GM23338 (cell line): ENCODE measurements around the gene LTBP2. TPM values are rescaled to one million over a fixed set of nuclear protein-coding genes. Genes with fewer than 3 reads are reported as not detected.
A peak's percentile ranks its signal among the peaks of the same experiment; 100 is the strongest.

Experiments used
- ATAC-seq: fragments of 200-7000 bp; cut with Tn5 transposase; 3 replicates; pipeline ENCODE4 v1.9.1; 2020
- DNase-seq: peaks from one replicate; pipeline ENCODE4 v3.0.0-alpha.2; 2015; ENCODE audit warnings: low spot score
- H2AFZ ChIP-seq: fragments of 200-600 bp; sonication (generic); 2 replicates; pipeline ENCODE4 v1.8.0; 2016; ENCODE audit warnings: antibody characterized with exemption, mild to moderate bottlenecking, moderate library complexity
- H3F3A ChIP-seq: fragments of 200-600 bp; sonication (generic); replicated peaks from 2 replicates; pipeline ENCODE4 v1.8.0; 2017; ENCODE audit warnings: antibody characterized with exemption, mixed run types, low read depth
- H3K27ac ChIP-seq: fragments of 200-600 bp; sonication (generic); 2 replicates; pipeline ENCODE4 v1.6.1; 2016; ENCODE audit warnings: low read depth
- H3K27me3 ChIP-seq: fragments of 200-600 bp; sonication (generic); 2 replicates; pipeline ENCODE4 v1.8.0; 2016; ENCODE audit warnings: mild to moderate bottlenecking, mixed run types, moderate library complexity; ENCODE audit not compliant: insufficient read depth
- H3K36me3 ChIP-seq: fragments of 200-600 bp; sonication (generic); 2 replicates; pipeline ENCODE4 v1.8.0; 2016; ENCODE audit warnings: mild to moderate bottlenecking; ENCODE audit not compliant: insufficient read depth
- H3K4me1 ChIP-seq: fragments of 200-600 bp; sonication (generic); 2 replicates; pipeline ENCODE4 v1.8.0; 2016; ENCODE audit warnings: mild to moderate bottlenecking, moderate library complexity; ENCODE audit not compliant: insufficient read depth
- H3K4me2 ChIP-seq: fragments of 200-600 bp; sonication (generic); 2 replicates; pipeline ENCODE4 v1.7.1; 2017; ENCODE audit warnings: mixed run types
- H3K4me3 ChIP-seq: fragments of 200-600 bp; sonication (generic); 2 replicates; pipeline ENCODE4 v1.6.1; 2016; ENCODE audit warnings: mixed run types
- H3K79me2 ChIP-seq: fragments of 200-600 bp; sonication (generic); replicated peaks from 2 replicates; pipeline ENCODE4 v1.8.0; 2017; ENCODE audit warnings: mild to moderate bottlenecking; ENCODE audit not compliant: insufficient read depth
- H3K9me2 ChIP-seq: fragments of 200-600 bp; sonication (generic); 2 replicates; pipeline ENCODE4 v1.8.0; 2017; ENCODE audit not compliant: insufficient read depth
- H4K20me1 ChIP-seq: fragments of 200-600 bp; sonication (generic); replicated peaks from 2 replicates; pipeline ENCODE4 v1.8.0; 2017; ENCODE audit warnings: mild to moderate bottlenecking; ENCODE audit not compliant: insufficient read depth
- H3K27ac Mint-ChIP-seq: 2 replicates; pipeline ENCODE4 v1.8.0; 2020; ENCODE audit warnings: inconsistent platforms, mild to moderate bottlenecking, moderate library complexity, mixed read lengths
- H3K27me3 Mint-ChIP-seq: 3 replicates; pipeline ENCODE4 v1.8.0; 2022; ENCODE audit warnings: low read depth, mild to moderate bottlenecking, moderate library complexity, mixed read lengths, inconsistent platforms; ENCODE audit not compliant: insufficient read depth, poor library complexity
- H3K36me3 Mint-ChIP-seq: 3 replicates; pipeline ENCODE4 v1.8.0; 2021; ENCODE audit warnings: low read depth, mild to moderate bottlenecking, inconsistent platforms, moderate library complexity, mixed read lengths
- H3K4me1 Mint-ChIP-seq: 3 replicates; pipeline ENCODE4 v1.8.0; 2020; ENCODE audit warnings: mild to moderate bottlenecking, inconsistent platforms, mixed read lengths
- H3K4me3 Mint-ChIP-seq: 3 replicates; pipeline ENCODE4 v1.8.0; 2021; ENCODE audit warnings: moderate library complexity, mild to moderate bottlenecking, inconsistent platforms, mixed read lengths
- H3K9me3 Mint-ChIP-seq: 3 replicates; pipeline ENCODE4 v1.8.0; 2020; ENCODE audit warnings: moderate library complexity, mild to moderate bottlenecking, inconsistent platforms, mixed read lengths
- CTCF ChIP-seq, 2 experiments: fragments of 200-600 bp in 1 of 2; sonication (generic) in 1 of 2; conservative IDR thresholded peaks; 2 replicates each; pipeline versions ENCODE4 v1.5.1 to v1.6.1; 2016 to 2017; ENCODE audit warnings: antibody characterized with exemption in 2 of 2, low read depth in 2 of 2, mild to moderate bottlenecking in 2 of 2, moderate library complexity in 1 of 2
- ETS1 ChIP-seq: IDR thresholded peaks from 2 replicates; pipeline ENCODE4 v1.6.1; 2016; ENCODE audit warnings: antibody characterized with exemption
- POLR2AphosphoS5 ChIP-seq: IDR thresholded peaks from 2 replicates; pipeline ENCODE4 v1.6.1; 2016; ENCODE audit warnings: antibody characterized with exemption, low read depth
- STAT1 ChIP-seq: IDR thresholded peaks from one replicate; pipeline ENCODE4 v1.6.1; 2016; ENCODE audit warnings: antibody characterized with exemption; ENCODE audit not compliant: unreplicated experiment
- ZNF462 ChIP-seq: fragments of 250-450 bp; sonication (Bioruptor Pico); IDR thresholded peaks from 2 replicates; pipeline ENCODE4 v1.5.0; 2020; ENCODE audit warnings: mild to moderate bottlenecking, moderate library complexity
- polyA plus RNA-seq: library from polyadenylated mRNA; unstranded; fragments of >200 nt; fragmentation: Nextera tagmentation; extraction: Ambion mirVana; gene quantifications from 2 replicates; pipeline ENCODE4 v1.2.1, GENCODE V29; 2016
- total RNA-seq: library from RNA; depleted of rRNA; stranded (reverse); fragments of >200 nt; shearing (Covaris generic); gene quantifications from 2 replicates; pipeline ENCODE4 v1.2.3, GENCODE V29; 2014
- TF ChIP-seq, protein P1 (sequence below): IDR thresholded peaks from one replicate; pipeline ENCODE4 v1.6.1; 2018; ENCODE audit warnings: antibody characterized with exemption; ENCODE audit not compliant: unreplicated experiment

LTBP2 gene
- total and polyA plus RNA-seq, 2 experiments from 2014 or later = 0.27 to 0.49 TPM

DNA sequence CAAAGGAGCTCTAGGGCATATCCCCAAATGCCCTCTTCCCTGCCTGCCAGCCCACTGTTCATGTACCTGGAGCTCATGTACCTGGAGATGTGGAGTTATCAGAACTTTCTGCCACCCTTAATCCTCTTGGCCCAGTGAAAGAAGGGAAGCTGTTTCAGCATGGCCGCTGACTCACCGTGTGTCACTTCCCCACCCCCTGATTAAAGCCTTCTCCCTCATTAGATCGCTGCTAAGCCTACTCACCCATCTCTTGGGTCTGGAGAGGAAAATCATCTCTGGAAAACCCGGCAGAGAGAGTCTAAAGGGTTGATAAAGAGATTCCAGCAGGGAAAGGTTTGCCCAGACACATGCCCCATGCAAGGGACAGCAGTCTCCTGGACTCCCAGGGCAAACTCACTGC is 4.5 kb upstream of the LTBP2 start:
- no peak overlapping the region for H3K4me3 ChIP-seq
- Mint-ChIP-seq H3K9me3 (peaks cover 5% of the 10 kb centered on the region; the same call in 2 of the 3 replicates), H3K27me3 (peaks cover 36% of the 10 kb centered on the region), H3K4me1 (peaks cover 28% of the 10 kb centered on the region), H3K27ac (no peak overlapping the region; the same call in 1 of the 2 replicates), H3K4me3 (no peak overlapping the region), H3K36me3 (no peaks in the 10 kb centered on the region; the same call in 2 of the 3 replicates)
- no peaks in the 10 kb centered on the region for H4K20me1 ChIP-seq
- no peak for TF ChIP-seq ZNF462 (CRISPR knock-in tag)
- TF ChIP-seq STAT1 = no peak
- no peak for TF ChIP-seq CTCF (conservative IDR thresholded peaks at IDR 0.05; ENCODE audit: low read depth in 2 of 2)
- TF ChIP-seq, protein P1, sequence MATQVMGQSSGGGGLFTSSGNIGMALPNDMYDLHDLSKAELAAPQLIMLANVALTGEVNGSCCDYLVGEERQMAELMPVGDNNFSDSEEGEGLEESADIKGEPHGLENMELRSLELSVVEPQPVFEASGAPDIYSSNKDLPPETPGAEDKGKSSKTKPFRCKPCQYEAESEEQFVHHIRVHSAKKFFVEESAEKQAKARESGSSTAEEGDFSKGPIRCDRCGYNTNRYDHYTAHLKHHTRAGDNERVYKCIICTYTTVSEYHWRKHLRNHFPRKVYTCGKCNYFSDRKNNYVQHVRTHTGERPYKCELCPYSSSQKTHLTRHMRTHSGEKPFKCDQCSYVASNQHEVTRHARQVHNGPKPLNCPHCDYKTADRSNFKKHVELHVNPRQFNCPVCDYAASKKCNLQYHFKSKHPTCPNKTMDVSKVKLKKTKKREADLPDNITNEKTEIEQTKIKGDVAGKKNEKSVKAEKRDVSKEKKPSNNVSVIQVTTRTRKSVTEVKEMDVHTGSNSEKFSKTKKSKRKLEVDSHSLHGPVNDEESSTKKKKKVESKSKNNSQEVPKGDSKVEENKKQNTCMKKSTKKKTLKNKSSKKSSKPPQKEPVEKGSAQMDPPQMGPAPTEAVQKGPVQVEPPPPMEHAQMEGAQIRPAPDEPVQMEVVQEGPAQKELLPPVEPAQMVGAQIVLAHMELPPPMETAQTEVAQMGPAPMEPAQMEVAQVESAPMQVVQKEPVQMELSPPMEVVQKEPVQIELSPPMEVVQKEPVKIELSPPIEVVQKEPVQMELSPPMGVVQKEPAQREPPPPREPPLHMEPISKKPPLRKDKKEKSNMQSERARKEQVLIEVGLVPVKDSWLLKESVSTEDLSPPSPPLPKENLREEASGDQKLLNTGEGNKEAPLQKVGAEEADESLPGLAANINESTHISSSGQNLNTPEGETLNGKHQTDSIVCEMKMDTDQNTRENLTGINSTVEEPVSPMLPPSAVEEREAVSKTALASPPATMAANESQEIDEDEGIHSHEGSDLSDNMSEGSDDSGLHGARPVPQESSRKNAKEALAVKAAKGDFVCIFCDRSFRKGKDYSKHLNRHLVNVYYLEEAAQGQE = no peak
- TF ChIP-seq POLR2AphosphoS5 = no peak
- TF ChIP-seq ETS1 = no peak
- H2AFZ ChIP-seq = peak overlapping the region; percentile 58
- no peaks in the 10 kb centered on the region for H3K9me2 ChIP-seq
- H3K4me2 ChIP-seq = 0 out of 2 replicates have a peak overlapping the region, but pooled peaks have one; percentile 16
- no peak for DNase-seq
- ATAC-seq = no peak
- peaks cover 13% of the 10 kb centered on the region for H3K27me3 ChIP-seq
- H3K36me3 ChIP-seq = no peaks in the 10 kb centered on the region
- H3K4me1 ChIP-seq = peaks cover 9% of the 10 kb centered on the region; the same call in 1 of the 2 replicates
- no peaks in the 10 kb centered on the region for H3F3A ChIP-seq
- H3K27ac ChIP-seq = no peak overlapping the region
- H3K79me2 ChIP-seq = no peaks in the 10 kb centered on the region
